HL-60 (cell line): ENCODE measurements around the gene FMR1.

Experiments
- DNase-seq, 2 experiments: peaks; one replicate each; pipeline ENCODE4 v3.0.0-alpha.2; 2010 to 2020; ENCODE audit warnings: low read depth in 1 of 2, low spot score in 1 of 2
- H3K27ac ChIP-seq: fragments of 250-450 bp; sonication (Bioruptor Pico); replicated peaks from 2 replicates; pipeline ENCODE4 v1.5.1; 2020; ENCODE audit warnings: mild to moderate bottlenecking, moderate library complexity
- H3K27me3 ChIP-seq: fragments of 250-450 bp; sonication (Bioruptor Pico); 2 replicates; pipeline ENCODE4 v1.5.1; 2021; ENCODE audit warnings: mild to moderate bottlenecking, moderate library complexity; ENCODE audit not compliant: insufficient read depth, poor library complexity, severe bottlenecking
- H3K4me3 ChIP-seq: replicated peaks from 2 replicates; pipeline ENCODE4 v1.5.1; 2011; ENCODE audit warnings: mild to moderate bottlenecking, control low read depth, low read length; ENCODE audit not compliant: insufficient read depth
- CTCF ChIP-seq: IDR thresholded peaks from one replicate; pipeline ENCODE4 v1.5.1; 2011; ENCODE audit warnings: low read length, control low read depth, inconsistent platforms; ENCODE audit not compliant: insufficient read depth
- GABPA ChIP-seq: IDR thresholded peaks from 2 replicates; pipeline ENCODE4 v1.6.1; 2012; ENCODE audit warnings: low read depth
- POLR2AphosphoS5 ChIP-seq: IDR thresholded peaks from 2 replicates; pipeline ENCODE4 v1.6.1; 2012; ENCODE audit warnings: low read depth
- REST ChIP-seq: IDR thresholded peaks from 2 replicates; pipeline ENCODE4 v1.6.1; 2012; ENCODE audit warnings: low read depth; ENCODE audit not compliant: insufficient replicate concordance
- SPI1 ChIP-seq: IDR thresholded peaks from 2 replicates; pipeline ENCODE4 v1.6.1; 2012; ENCODE audit warnings: low read depth, mild to moderate bottlenecking, borderline replicate concordance

FMR1 gene

GRCh38 chrX:147950352-147950751 is 38.6 kb downstream of the FMR1 start:
- no peaks in the 10 kb centered on the region for H3K27me3 ChIP-seq
- H3K4me3 ChIP-seq, result no peak overlapping the region
- DNase-seq, result no peak
- H3K27ac ChIP-seq, result no peak overlapping the region
- TF ChIP-seq SPI1, result no peak
- no peak for TF ChIP-seq POLR2AphosphoS5
- no peak for TF ChIP-seq GABPA
- no peak for TF ChIP-seq CTCF
- TF ChIP-seq REST, result no peak

- no peak for DNase-seq
- Histone ChIP-seq H3K27me3 (no peaks in the 10 kb centered on the region), H3K27ac (no peak overlapping the region), H3K4me3 (no peak overlapping the region)
- TF ChIP-seq POLR2AphosphoS5, result no peak
- no peak for TF ChIP-seq CTCF
- TF ChIP-seq GABPA, result no peak
- no peak for TF ChIP-seq REST
- no peak for TF ChIP-seq SPI1
These were observed 42.3 kb downstream of the FMR1 start for GRCh38 chrX:147953976-147954375.

- Histone ChIP-seq H3K27ac (no peak overlapping the region), H3K4me3 (no peak overlapping the region), H3K27me3 (no peaks in the 10 kb centered on the region)
- DNase-seq, result no peak
- TF ChIP-seq POLR2AphosphoS5 (no peak), GABPA (no peak), REST (no peak), CTCF (no peak), SPI1 (no peak)
These were observed 45.6 kb downstream of the FMR1 start for GRCh38 chrX:147957291-147957690.
